Lower leg skin (tissue), 4 donors: ENCODE results near the gene CABCOCO1. TPM values are rescaled to one million over a fixed set of nuclear protein-coding genes. Genes with fewer than 3 reads are reported as not detected.

Experiments
- DNase-seq, 2 donors: peaks; one replicate each; pipeline ENCODE4 v3.0.0-alpha.2; 2019; ENCODE audit warnings: low spot score in 2 of 2
- H3K4me3 ChIP-seq: fragments of 200-600 bp; sonication (generic); 2 replicates; pipeline ENCODE4 v1.5.1; 2017; ENCODE audit warnings: mild to moderate bottlenecking, low read depth; ENCODE audit not compliant: poor library complexity, severe bottlenecking
- POLR2A ChIP-seq, 2 donors: fragments of 450-650 bp; IDR thresholded peaks; one replicate each; pipeline ENCODE4 v1.6.1; 2016 to 2017; ENCODE audit warnings: antibody characterized with exemption in 2 of 2, mild to moderate bottlenecking in 1 of 2, moderate library complexity in 1 of 2
- WGBS, 2 donors: methylation state at CpG; one replicate each; pipeline ENCODE4 v1.1.5; 2018; 5-methylcytosine and 5-hydroxymethylcytosine counted together
- intact Hi-C: fragments of 100-400 bp; cut with DNase I; formaldehyde crosslinking; loops from one replicate; pipeline ENCODE4 v1.15.0; 2023; ENCODE audit warnings: low total_unique reads
- total RNA-seq, 4 donors: library from RNA; depleted of rRNA; stranded (reverse); fragments of >200 nt; gene quantifications; one replicate each; pipeline ENCODE4 v1.1.0, GENCODE V29; 2016
- TF ChIP-seq, protein P1 (sequence below), 3 donors: fragments of 450-650 bp; IDR thresholded peaks; one replicate each; pipeline ENCODE4 v1.5.1; 2016; ENCODE audit warnings: antibody characterized with exemption in 3 of 3, mild to moderate bottlenecking in 3 of 3, moderate library complexity in 2 of 3

CABCOCO1 gene
- total RNA-seq, 4 donors from 2014 or later: 0.46 TPM; not detected in 3

DNA sequence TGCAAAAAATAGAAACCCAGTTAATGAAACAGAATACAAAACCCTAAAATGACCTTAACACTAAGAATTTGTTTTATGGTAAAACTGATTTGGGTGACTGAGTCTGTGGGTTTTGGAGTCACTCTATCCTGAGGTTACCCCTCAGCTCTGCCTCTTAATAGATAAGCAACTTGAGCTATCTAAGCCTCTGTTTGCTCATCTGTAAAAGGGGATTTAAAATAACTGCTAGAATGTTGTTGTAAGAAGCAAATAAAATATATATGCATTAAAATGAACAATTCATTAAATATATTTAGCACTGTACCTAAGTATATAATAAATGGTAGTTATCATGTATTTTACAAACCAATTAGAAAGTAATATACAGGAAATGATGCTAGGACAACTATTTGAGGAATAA lies 115.4 kb downstream of the CABCOCO1 start:
- no peak overlapping the region for H3K4me3 ChIP-seq
- no peak for DNase-seq
- TF ChIP-seq, protein P1, sequence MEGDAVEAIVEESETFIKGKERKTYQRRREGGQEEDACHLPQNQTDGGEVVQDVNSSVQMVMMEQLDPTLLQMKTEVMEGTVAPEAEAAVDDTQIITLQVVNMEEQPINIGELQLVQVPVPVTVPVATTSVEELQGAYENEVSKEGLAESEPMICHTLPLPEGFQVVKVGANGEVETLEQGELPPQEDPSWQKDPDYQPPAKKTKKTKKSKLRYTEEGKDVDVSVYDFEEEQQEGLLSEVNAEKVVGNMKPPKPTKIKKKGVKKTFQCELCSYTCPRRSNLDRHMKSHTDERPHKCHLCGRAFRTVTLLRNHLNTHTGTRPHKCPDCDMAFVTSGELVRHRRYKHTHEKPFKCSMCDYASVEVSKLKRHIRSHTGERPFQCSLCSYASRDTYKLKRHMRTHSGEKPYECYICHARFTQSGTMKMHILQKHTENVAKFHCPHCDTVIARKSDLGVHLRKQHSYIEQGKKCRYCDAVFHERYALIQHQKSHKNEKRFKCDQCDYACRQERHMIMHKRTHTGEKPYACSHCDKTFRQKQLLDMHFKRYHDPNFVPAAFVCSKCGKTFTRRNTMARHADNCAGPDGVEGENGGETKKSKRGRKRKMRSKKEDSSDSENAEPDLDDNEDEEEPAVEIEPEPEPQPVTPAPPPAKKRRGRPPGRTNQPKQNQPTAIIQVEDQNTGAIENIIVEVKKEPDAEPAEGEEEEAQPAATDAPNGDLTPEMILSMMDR (IDR thresholded peaks at IDR 0.05): no peak
- TF ChIP-seq POLR2A (IDR thresholded peaks at IDR 0.05): no peak
- intact Hi-C loops: no loop called here

DNA sequence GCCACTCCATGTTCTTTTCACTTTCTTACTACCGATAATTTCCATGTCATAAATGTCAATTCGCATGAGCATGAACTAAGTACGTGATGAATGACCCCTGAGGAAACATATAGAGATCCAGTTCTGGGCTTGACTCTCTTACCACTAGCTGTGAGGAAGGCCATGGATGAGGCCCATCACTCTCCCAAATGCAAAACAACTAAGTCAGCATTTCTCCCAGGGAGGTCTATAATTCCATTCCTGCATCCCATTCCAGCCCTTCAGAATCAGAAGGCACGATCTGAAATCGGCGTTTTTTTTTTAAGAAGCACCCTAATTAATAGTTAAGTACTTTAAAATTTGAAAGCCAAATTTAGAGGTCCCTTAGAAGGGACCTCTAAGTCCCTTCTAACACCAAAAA lies 116.5 kb downstream of the CABCOCO1 start:
- WGBS, 2 donors: 86 to 91% methylated on average over 6 of the region's 6 CpGs
- DNase-seq: no peak
- H3K4me3 ChIP-seq: no peak overlapping the region
- no peak for TF ChIP-seq POLR2A (IDR thresholded peaks at IDR 0.05)
- TF ChIP-seq, protein P1 (IDR thresholded peaks at IDR 0.05): no peak
- intact Hi-C loops: no loop called here

DNA sequence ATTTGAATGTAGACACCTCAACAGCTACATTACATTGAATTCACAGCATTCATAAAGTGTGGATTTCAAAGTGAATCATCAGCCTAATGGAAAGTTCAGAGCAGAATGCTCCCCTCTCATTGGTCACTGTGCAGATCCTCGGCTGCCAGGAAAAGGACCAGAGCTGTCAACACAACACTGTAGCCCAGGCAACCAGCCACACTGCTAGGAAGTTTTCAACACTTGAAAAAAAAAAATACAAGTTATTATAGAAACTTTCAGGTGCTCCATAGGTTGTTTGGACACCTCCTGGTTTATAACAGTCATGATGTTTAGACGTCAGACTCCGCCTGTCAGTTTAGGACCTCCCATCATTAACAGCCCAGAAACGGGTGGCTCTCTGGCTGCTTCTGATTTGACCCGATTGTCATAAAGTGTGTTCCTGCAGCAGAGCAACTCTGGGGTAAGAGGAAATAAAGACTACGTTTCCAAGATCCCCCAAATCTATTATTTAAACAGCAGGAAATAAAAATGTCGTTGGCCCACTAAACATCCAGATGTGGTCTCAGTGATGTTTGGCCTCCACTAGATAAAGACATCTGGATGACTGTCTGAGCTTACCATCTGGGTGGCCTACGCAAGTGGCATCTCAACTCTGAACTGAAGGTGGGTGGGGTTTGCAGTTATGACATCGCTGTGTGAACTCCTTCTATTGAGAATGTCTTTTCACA lies 117.4 kb downstream of the CABCOCO1 start:
- 43 to 47% methylated on average over 9 of the region's 9 CpGs for WGBS, 2 donors
- no peak for DNase-seq
- intact Hi-C loops: no loop called here
- H3K4me3 ChIP-seq: no peak overlapping the region
- TF ChIP-seq, protein P1 (IDR thresholded peaks at IDR 0.05): no peak
- TF ChIP-seq POLR2A (IDR thresholded peaks at IDR 0.05): no peak

DNA sequence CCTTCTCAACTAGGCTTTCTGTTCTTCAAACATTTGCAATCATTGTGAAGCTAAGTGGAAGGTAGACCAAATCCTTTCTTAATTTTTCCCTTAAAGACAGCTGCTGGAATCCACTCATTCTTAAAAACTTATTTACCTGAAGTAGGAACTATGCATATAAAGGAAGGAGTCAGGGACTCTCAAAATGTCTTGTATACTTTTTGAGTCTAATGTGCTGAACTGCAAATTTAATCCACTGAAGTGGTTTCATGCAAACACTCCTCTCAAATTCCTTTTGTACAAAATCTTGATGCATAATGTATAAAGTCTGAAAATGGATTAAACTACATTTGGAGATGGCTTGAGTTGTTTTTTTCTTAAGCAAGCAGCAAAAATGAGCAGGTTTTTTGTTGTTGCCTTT lies 118.0 kb downstream of the CABCOCO1 start:
- intact Hi-C loops: no loop called here
- no peak for DNase-seq
- H3K4me3 ChIP-seq: no peak overlapping the region
- TF ChIP-seq, protein P1 (IDR thresholded peaks at IDR 0.05): no peak
- TF ChIP-seq POLR2A (IDR thresholded peaks at IDR 0.05): no peak

DNA sequence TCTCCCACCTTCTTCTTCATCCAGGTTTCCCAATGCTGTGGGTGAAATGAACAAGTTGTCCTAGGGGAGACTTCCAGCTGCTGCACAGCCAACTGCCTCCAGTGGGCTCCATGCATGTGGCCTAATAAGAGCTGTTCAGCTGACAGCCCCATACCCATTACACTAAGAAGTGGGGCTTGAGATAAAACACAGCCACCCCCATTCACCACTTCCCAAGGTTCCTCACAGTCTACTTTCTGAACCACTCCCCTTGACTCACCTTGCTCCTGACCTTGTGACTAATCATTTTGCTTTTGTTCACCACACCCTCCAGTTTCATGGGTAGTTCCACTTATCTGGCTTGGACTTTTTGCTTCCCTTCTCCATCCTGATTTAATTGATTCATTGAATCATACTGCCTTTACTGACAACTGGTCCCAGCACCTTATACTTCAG lies 119.3 kb downstream of the CABCOCO1 start:
- intact Hi-C loops: no loop called here
- TF ChIP-seq, protein P1 (IDR thresholded peaks at IDR 0.05): no peak
- no peak for TF ChIP-seq POLR2A (IDR thresholded peaks at IDR 0.05)

More for the DNA sequence above, 119.3 kb downstream of the CABCOCO1 start:
- no peak for DNase-seq
- H3K4me3 ChIP-seq: no peak overlapping the region
